NCI-H774 (cell line): ENCODE results near the gene DCT.

ENCODE experiments used
- DNase-seq: peaks from one replicate; lab custom pipeline; 2025; lab: John Stamatoyannopoulos, UW

The DCT gene

DNA sequence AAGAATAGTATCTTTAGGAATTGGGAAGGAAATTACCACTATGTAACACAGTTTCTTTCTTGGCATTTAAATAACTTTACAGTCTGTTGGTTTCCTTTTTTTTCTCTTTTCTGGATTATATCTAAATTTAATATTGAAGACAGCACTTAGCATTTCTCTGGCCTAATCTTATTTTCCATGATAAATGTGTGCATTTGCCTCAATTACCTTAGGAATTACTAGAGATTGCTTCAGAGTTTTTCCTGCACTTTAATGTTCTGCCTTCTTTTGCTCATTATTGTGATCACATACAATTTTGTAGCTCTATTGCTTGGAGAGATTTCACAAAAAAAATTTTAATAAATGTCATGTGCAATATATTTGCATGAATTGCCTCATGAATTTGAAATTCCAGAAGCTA lies 25.1 kb downstream of the DCT start:
- DNase-seq, result no peak

DNA sequence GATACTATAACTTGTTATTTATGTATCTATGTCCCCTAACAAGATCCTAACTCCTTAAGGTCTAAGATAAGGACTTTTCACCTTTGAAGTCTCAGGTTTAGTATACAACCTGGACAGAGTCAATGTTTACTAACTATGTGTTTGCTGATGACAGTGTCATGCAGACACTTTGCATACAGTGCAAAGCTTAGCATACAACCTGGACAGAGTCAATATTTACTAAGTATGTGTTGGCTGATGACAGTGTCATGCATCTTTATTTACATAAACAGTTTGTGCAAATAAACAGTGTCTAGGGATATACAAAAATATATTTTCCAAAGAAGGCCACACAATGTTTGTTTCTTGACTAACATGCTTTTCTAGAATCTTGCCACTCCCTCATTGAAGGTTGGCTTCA lies 34.7 kb downstream of the DCT start:
- no peak for DNase-seq

DNA sequence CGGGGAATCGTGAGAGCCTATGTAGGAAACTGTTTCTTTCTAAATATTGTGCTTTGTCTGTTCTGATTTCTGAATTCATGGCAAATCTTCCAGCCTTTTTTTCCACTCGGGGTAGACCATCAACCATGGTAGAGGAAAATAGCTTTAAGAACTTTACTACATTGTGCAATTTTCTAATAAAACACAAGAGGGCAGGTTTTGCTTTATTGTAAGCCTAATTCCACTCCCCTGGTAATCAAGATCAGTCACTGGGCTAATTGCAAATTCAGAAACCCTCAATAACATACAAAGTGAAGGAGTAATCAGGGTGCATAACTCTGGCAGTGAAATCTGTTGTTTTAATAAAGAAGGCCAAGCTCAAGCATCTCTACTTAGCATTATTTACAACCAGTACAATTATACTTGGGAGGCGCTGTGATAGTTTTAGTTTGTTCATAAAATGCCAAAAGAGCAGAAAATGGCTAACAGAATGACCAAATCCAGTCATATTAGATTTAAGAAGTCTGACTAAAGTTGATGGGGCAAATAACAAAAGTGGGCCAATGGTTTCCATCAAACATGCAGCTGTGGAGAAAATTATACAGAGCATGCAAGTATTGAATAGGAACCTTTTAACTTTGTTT lies 43.8 kb downstream of the DCT start:
- peak; percentile 31 for DNase-seq

DNA sequence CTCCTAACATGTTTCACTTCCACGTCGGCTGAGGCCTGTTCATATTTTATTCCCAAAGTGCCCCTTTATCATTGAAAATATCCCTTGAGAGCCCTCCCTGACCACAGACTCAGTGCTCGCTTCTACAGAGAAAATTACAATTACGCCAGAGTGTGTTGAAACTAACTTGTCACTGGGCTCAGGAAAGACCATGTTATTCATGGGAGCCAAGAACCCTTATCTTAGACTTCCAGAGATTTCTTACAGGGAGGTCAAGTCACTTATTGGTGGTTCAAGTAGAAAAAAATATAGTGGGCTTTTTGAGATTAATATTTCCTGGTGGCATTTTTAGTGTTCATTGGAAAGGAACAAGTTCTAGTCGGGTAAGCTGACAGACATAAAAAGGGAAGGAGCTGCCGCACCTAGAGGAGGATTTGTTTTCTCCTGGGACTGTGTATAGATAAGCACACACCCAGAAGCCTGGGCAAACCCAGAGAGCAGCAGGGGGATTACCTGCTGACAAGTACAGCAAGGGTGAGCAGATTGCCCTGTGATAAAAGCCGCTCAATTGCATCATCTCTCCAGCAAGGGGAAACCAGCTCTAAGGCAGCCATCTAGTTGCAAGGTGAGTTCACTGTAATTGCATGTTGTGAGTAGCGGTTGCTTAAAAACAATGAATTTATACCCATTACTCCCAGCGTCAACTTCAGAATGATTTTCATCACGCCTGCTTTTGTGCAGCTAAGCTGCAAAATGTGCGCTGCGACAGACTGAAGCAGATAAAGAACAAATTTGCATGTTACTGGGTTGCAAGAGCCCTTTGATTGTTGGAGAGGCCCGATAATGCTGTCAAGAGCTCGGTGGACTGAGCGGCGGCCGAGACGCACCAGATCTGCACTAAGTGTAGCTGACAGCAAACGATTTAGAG lies 46.2 kb downstream of the DCT start:
- DNase-seq, result no peak

DNA sequence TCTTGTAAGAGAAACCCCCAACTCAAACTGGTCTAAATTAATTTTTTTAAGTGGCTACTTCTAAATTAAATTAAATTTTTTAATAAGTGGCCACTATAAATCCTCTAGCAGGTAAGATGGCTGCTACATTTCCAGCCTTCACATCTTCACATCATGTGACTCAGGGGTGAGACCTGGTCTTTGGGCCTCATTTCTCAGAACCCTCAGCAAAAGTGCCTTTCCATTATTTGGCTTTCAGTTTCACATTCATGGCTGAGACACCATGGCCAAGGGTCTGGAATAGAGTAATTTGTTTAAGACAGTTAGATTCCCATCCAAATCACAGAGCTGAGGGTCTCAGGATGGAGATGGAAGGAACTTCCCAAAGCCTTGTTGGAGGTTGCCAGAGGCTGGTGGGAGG lies 47.5 kb downstream of the DCT start:
- DNase-seq, result no peak

DNA sequence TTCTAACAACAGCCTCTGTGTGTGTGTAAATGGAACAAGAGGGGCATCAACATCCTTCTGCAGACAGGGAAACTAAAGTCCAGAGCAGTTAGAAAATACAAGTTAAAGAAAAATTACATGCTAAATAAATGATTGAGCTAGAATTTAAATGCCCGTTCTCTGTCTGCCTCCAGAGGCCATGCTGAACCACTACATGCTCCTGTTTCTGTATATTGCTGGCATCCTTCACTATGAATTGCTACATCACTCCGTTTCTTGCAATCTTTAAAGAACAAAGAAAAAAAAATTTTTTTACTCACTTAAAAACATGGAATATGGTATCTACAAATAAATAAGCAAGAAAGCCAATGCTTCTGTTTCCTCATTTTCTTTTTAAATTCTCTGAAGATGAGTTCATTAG lies 47.9 kb downstream of the DCT start:
- DNase-seq, result no peak

DNA sequence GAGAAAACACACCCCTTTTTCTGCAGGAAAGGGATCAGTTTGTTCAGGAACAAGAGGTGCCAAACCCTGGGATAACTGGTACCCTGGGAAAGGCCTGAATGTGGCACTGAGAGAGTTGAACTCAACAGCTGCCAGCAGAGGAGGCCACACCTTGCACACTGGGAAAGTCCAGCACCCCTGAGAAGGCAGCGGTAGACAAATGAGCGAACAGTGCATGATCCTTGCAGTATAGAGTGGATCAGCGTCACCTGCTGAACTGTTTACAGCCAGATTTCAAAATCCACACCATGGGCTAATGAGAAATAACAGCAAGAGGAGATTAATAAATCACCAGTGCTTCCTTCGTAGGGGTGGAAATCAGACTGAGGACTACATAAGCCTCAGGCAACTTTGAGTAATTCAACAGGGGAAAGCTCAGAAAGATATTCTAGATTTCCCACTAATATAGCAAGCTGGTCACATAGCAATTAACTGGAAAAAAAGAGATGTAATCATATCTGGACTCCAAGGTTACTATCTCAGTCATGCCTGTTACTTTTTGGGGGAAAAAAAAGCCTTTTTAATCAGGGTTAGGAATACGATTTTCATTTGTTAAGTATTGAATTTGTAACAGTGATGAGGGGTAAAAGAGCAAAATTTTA lies 52.0 kb downstream of the DCT start:
- DNase-seq, result peak; percentile 23

DNA sequence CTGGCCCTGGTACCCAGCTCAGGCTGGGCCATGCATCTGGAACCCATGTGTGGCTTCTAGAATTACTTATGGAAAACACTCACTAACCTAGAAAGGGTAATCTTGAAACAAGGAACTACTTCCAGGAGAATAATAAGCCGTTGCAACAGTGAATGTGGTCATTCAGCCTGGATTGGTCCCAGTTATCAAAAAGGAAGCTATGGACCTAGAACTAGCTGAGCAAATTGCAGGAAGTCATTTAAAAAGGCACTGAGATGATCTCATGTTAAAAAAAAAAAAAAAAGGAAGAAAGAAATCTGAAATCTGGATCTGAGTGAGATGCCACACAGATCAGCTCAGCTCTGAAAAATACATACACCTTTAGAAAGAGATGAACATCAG lies 59.6 kb downstream of the DCT start:
- no peak for DNase-seq

DNA sequence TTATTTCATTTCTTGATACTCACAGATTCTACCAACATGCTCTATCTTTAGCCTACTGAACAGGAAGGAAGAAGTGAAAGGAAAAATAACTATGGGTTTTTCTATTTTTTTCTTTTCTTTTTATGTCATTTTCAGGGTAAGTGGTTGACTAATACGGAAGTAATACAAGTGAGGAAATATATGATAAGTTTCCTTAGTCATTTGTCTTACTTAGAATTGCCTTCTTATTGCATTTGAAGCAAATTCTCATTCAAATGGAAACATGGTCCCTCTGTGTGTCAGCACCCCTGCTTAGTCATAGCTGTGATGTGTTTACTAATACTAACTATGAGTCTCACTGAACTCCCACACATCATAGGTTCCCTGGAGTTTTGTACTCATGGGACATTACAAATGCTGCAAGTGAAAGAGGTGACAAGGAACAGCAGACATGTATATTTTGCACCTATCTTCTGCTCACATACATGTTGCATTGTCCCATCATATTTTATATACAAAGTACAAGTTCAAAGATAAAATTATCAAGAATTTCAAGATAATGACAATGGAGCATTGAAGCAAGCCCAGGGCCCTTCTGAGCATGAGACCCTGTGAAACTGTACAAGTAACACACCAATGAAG lies 60.1 kb downstream of the DCT start:
- no peak for DNase-seq

DNA sequence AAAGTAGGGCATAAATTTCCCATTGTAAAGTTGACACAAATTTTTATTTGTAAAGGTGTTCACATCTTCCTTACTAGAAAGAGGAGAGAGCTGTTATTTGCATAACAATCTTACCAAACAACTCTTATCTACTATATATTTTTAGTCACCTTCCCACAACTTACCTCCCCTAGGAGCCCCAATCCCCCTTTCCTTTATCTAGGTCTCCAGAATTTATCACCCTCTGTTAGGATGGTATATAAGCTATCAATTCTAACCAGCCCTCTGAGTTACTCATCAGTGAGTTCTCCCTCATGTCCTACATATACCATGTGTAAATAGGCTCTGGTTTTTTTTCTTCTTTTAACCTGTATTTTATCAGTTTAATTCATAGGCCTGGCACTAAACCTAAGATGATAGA lies 62.2 kb downstream of the DCT start:
- DNase-seq, result no peak

DNA sequence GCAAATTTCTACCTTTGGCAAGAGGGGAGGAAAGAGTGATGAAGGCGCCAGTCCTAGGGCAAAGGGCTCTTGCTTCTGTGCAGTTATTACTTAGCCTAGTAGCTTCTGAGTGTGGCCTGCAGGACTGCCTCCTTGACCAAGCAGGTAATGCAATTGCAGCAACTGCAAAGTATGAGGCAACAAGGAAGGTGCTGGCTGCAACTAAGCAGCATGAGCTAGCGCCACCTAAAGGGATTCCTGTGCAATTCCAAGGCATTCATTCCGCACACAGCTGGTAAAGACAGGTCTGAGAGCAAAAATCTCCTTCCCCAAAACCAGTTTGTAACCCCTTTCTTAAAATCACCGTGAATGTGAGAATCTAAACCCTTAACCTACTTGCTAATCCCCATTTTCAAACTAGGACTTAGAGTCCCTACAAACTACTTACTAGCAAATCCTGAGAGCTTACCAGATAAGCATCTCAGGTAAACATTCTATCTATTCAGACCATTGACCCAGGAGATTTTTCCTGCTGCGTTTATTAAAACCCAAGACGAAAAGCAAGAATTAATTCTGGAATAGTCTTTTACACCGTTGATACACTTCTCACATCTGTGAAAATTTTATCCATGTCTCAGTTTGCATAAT lies 62.9 kb downstream of the DCT start:
- peak; percentile 66 for DNase-seq

DNA sequence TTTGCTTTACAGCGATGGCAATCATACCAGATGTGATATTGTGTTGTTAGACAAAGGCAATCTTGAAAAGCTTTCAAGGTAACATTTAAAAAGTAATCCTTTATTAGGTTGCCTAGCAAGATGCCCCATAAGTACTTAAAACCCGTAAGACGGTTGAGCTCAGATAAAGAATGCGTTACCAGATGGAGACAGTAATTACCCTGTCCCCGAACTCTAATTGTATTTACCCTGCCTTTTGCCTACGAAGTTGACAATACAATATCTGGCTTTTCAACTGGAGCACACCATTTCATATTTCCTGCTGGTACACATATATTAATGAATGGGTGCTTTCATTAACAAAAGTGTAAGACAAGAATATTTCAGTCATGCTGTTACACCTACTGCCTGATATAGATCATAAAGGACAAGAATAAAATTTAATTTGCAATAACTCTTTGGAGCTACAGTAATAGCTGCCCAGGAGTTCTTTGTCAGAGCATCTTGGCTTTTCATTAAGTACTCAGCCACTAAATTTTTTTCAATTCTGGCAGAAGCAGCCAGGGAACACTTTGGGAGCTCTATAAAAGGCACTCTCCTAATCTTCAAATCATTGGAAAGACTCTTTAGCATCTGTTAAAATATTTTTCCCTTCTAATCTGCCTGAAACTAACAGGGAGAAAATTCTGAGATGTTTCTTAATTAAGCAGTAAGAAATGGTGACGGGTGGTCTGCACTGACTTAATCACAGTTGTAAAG lies 63.8 kb downstream of the DCT start:
- peak; percentile 22 for DNase-seq

DNA sequence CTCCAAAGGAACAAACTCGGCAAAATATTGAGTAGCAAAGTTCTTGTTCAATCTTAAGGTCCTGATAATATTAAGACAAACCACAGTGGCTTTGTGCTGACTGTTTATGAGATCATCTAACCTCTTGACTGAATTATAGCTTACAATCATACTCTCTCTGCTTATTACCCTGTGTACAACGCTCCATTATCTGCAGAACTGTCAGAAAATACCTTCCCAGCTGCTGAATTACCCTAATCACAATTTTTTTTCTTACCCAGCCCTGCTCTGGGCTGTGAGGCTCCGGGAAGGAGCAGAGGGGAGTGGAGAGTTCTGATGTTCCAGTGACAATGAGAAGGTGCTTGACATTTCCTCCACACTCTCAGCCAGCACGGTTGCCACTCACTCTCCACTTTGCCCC lies 64.8 kb downstream of the DCT start:
- DNase-seq, result no peak

DNA sequence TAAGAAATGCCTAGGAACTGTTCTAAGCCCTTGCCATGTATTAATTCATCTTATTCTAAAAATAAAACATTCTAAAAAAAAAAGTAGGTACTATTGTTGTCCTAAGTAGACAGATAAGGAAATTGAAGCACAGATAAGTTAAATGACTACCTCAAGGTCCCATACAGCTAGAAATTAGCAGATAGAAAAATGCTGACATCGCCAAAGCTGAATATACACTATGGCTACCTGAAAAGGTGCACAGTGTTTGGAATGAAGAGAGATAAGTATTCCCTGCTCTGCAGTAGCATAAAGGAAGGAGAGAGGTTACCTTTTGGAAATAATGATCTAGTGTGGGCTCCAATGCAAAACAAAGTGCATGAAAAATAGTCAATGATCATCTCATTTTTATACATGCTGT lies 65.3 kb downstream of the DCT start:
- DNase-seq, result no peak

DNA sequence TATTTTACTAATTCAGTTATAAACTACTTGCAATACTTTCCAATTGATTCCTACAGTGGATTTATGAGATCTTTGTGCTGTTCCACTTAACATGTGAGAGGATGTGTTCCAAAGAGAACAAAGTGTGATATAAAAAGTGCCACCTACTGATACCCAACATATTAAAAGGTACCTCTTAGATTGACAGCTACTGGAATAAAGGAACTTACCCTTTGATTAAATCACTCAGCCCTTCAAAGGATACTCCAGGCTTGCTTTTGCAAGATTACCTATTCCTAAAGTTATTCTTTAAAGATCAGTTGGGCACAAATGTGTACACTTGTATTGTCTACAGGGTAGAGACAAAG lies 65.9 kb downstream of the DCT start:
- DNase-seq, result no peak

DNA sequence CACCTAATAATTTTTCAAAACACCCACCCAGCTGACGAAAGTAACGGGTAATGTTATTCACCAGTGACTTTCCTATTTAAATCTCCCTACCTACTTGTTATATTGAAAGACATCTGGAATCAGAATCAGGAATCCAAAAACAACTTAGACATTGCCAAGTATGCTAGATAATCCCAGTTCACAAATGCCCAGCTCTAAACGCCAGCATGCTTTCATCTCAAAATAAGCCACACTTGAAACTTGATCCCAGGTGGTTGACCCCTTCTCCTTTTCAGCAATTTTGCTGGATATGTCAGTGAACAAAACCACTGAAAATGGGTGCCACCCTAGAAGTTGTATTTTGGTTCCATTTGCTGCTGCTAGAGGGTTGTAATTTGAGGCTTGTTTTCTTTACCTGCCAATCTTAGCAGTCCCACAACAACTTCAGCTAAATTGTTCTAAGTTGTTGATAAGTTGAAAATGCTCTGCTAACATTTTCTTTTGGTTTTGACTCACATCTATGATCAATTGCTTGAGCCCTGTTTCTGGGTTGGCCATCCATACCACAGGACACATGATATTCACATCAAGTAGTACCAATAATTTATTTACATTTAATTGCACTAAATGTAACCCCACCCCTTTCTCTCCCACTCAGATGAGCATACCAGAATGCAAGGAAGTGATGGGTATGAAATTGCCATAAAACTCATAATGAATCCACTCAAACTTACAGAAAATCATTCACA lies 66.4 kb downstream of the DCT start:
- no peak for DNase-seq

DNA sequence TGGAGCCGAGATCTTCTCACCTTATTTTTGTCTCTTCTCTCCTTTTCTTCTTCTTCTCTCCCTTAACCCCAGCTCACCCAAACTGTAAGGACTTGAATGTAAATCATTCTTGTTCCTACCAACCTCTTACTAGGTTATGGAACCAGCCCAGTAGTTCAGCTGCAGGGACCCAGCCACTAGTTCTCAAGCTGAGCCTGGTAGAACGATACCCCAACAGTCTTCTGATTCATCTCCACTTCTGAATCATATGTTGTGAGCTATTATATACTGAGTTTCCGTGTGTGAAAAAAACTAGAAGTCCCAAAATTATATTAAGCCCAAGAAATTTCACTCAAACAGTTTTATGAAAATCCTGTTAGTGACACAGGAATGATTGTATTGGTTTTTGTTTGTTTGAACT lies 67.7 kb downstream of the DCT start:
- no peak for DNase-seq

DNA sequence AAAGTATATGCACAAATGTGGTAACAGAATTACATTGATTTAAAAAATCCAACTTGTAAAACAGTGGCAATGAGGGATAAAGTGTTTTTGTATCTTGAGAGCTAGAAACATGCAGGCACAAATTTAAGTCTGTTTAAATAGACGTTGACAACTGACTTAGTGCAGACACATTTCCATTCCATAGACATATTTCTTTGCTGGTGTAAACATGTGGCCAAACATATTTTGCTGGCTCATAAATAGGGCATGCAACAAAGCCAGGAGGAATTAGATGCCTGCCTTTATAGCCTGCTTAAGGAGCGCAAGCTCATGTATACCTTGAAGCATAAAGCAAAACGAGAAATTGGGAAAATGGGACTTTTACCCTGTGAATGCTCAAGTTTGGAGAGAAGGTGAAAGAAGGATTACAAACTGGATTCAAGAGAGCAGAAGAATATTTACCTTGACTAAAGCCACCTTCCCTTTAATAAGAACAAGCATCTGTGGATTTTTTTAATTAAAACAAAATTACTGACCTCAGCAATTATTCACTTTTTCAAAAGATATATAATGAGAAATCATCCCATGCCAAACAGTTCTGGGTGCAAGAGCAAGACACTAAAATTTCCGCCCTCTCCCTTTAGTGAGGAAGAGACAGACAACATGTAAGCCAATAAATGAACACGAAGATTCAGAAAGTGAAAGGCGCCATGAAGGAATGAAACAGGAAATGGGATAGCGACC lies 71.0 kb downstream of the DCT start:
- DNase-seq, result no peak

DNA sequence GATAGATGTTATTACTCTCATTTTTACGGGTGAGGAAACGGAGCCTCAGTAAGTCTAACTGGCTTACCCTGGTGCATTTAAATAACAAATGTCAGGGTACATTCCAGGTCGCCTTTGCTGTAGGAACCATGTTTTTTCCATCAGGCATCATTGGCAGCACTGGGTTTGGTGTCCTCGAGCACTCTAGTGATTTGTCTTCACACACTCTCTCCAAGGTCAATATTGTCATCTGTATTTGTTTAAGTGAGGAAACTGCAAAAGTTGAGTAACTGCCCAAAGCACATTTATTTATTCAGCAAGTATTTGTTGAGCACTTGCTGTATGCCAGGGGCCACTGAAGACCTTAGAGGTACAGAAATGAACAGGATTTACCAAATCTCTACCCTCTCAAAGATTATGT lies 78.6 kb downstream of the DCT start:
- DNase-seq, result no peak

DNA sequence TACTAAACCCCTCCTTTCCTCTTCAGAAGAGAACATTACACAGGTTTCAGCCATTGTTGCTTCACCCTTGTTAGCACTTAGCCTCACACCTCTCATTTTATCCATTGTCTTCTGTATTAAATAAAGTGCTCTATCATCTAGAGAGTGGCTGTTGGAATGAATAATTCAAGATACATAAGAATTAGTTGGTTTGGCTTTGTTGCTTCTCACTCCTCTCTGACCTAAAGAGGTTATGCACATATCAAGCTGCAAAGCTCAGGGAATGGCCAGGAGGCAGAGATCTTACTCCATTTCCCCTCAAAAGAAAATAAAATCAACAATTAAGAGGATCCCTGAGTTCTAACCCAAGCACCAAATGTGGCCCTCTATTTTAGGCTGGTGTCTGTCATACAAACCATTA lies 79.7 kb downstream of the DCT start:
- no peak for DNase-seq
